CD1c-positive myeloid dendritic cell (primary cell): ENCODE results near the gene UNC79.

Source experiments
- DNase-seq: peaks from one replicate; pipeline ENCODE4 v3.0.0-alpha.2; 2016; ENCODE audit errors: extremely low spot score

The UNC79 gene

GRCh38 chr14:93727917-93728650 lies 297.3 kb downstream of the UNC79 start:
- DNase-seq = no peak

- DNase-seq = no peak
These were observed 297.9 kb downstream of the UNC79 start for GRCh38 chr14:93728651-93729016.

- no peak for DNase-seq
These were observed 299.3 kb downstream of the UNC79 start for GRCh38 chr14:93729993-93730392.

- no peak for DNase-seq
These were observed 301.0 kb downstream of the UNC79 start for GRCh38 chr14:93731753-93732152.

GRCh38 chr14:93732524-93732923 lies 301.8 kb downstream of the UNC79 start:
- DNase-seq = no peak

GRCh38 chr14:93733231-93733630 lies 302.5 kb downstream of the UNC79 start:
- DNase-seq = no peak

GRCh38 chr14:93733631-93734030 lies 302.9 kb downstream of the UNC79 start:
- no peak for DNase-seq

- no peak for DNase-seq
These were observed 303.5 kb downstream of the UNC79 start for GRCh38 chr14:93734086-93734822.

- no peak for DNase-seq
These were observed 304.5 kb downstream of the UNC79 start for GRCh38 chr14:93735206-93735605.

- no peak for DNase-seq
These were observed 305.8 kb downstream of the UNC79 start for GRCh38 chr14:93736378-93737014.

GRCh38 chr14:93737634-93738033 lies 306.9 kb downstream of the UNC79 start:
- no peak for DNase-seq

- DNase-seq = no peak
These were observed 311.0 kb downstream of the UNC79 start for GRCh38 chr14:93741556-93742230.

- no peak for DNase-seq
These were observed 312.0 kb downstream of the UNC79 start for GRCh38 chr14:93742761-93743160.

- DNase-seq = no peak
These were observed 312.7 kb downstream of the UNC79 start for GRCh38 chr14:93743270-93744060.

GRCh38 chr14:93744176-93744575 lies 313.4 kb downstream of the UNC79 start:
- DNase-seq = no peak

GRCh38 chr14:93744876-93745275 lies 314.1 kb downstream of the UNC79 start:
- DNase-seq = no peak

GRCh38 chr14:93745603-93746273 lies 315.0 kb downstream of the UNC79 start:
- no peak for DNase-seq

- DNase-seq = no peak
These were observed 316.4 kb downstream of the UNC79 start for GRCh38 chr14:93747102-93747501.

- DNase-seq = no peak
These were observed 316.8 kb downstream of the UNC79 start for GRCh38 chr14:93747560-93747959.

GRCh38 chr14:93748208-93749075 lies 317.7 kb downstream of the UNC79 start:
- no peak for DNase-seq
